GM19351 (cell line): ENCODE measurements around the gene KPNA6.

Source experiments
- ATAC-seq: cut with Tn5 transposase; IDR thresholded peaks from one replicate; pipeline ENCODE4 v1.9.1; 2021; ENCODE audit warnings: mild to moderate bottlenecking, moderate library complexity; ENCODE audit not compliant: unreplicated experiment

KPNA6 gene

DNA sequence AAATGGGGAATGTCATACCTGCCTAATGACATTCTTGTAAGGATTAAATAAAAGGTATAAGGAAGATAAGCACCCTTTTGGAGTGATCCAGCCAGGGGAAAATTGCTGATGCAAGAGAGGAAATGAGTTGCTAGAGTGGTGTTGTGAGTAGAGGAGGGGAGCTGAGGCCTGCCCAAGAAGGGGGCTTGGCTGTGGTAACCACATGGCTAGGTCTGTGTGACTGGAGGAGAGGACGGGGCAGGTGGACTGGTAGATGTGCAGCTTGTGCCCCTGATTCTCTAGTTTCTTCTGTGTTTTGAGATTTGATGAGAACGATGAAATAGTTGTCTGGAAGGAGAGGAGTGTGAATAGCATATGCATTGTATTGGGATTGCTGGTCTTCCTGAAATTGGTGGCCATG is 78.2 kb downstream of the KPNA6 start:
- no peak for ATAC-seq

DNA sequence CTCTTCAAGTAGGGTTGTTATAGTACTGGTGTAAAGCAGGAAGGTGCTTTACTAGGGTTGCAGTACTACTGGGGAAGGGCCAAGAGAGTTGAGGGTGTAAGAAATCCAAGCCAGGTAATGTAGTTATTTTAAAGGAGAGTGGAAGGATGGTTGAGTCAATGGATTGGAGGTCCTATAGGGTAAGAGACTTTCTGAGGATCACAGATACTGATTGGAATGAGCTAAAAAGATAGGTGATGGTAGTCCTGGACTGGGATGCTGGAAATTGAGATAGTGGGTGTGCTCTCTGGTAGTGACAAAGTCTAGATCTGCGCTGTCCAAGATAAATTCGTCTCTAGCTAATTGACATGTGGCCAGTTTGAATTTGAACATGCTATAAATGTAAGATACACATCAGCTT is 78.6 kb downstream of the KPNA6 start:
- ATAC-seq = no peak

- no peak for ATAC-seq
Observed at GRCh38 chr1:32187850-32188249, 80.0 kb downstream of the KPNA6 start.

DNA sequence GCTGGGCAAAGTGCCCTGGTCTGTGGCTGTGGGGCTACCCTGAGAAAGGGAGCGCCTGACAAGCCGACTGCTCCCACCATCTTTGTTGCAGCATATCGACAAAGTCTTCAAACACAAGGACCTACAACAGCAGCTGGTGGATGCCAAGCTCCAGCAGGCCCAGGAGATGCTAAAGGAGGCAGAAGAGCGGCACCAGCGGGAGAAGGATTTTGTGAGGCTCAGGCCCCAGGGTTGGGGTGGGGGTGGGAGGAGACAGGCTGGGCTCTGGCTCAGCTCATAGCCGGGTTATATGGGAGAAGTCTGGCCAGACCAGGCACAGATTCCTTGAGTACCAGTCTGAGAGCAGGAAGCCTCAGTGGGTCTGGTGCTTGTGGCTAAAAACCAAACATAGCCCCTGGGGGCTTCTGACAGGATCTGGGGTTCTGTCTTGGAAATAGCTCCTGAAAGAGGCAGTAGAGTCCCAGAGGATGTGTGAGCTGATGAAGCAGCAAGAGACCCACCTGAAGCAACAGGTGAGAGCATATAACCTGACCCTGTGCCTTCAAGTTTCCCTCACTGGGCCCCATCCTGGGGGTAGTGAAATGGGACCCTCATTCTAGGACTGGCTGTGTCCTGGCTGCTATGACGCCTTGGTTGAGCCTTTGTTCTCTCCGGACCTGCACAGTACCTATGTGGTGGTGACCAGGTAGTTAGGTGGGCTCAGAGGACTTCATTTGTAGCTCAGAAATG is 84.5 kb downstream of the KPNA6 start:
- ATAC-seq = no peak

DNA sequence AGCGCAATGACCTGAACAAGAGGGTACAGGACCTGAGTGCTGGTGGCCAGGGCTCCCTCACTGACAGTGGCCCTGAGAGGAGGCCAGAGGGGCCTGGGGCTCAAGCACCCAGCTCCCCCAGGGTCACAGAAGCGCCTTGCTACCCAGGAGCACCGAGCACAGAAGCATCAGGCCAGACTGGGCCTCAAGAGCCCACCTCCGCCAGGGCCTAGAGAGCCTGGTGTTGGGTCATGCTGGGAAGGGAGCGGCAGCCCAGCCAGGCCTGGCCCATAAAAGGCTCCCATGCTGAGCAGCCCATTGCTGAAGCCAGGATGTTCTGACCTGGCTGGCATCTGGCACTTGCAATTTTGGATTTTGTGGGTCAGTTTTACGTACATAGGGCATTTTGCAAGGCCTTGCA is 87.1 kb downstream of the KPNA6 start:
- ATAC-seq = no peak

GRCh38 chr1:32195531-32195930 is 87.7 kb downstream of the KPNA6 start:
- no peak for ATAC-seq

DNA sequence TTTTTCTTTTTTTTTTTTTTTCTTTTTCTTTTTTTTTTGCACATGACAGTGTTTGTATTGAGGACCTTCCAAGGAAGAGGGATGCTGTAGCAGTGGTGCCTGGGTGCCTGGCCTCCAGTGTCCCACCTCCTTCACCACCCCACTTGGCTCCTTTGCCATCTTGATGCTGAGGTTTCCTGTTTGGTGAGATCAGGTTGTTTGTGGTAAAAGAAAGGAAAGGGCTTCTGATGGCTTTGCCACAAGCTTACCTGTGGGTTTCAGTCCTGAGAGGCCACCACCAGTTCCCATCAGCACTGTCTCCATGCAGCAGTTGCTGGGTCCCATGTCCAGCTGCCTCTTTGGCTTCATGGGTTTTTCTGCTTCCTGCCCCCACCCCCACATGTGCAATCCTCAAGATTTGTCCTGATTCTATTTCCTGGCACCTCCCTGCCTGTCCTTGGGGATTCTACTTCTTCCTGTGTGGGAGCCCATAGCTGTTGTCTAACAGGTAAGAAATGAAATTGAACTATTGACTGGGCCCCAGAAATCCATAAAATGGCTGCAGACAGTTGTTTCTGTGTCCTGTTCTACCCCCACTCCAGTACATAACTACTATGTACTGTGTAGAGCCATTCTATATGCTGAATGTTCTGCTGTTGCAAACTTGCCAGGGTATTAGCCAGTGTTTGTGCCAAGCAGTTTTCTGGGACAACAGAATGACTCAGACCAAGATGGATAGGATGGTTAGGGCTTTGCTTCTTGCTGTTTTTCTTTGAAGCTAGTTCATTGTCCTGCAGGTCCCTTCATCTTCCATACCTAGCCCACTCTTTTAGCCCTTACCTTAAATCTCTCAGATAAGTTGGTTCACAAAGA is 88.3 kb downstream of the KPNA6 start:
- no peak for ATAC-seq

GRCh38 chr1:32197074-32197473 is 89.2 kb downstream of the KPNA6 start:
- no peak for ATAC-seq

GRCh38 chr1:32197837-32198236 is 90.0 kb downstream of the KPNA6 start:
- ATAC-seq = no peak

- ATAC-seq = no peak
Observed at GRCh38 chr1:32198237-32199042, 90.6 kb downstream of the KPNA6 start.

- ATAC-seq = no peak
Observed at GRCh38 chr1:32199043-32199716, 91.3 kb downstream of the KPNA6 start.

DNA sequence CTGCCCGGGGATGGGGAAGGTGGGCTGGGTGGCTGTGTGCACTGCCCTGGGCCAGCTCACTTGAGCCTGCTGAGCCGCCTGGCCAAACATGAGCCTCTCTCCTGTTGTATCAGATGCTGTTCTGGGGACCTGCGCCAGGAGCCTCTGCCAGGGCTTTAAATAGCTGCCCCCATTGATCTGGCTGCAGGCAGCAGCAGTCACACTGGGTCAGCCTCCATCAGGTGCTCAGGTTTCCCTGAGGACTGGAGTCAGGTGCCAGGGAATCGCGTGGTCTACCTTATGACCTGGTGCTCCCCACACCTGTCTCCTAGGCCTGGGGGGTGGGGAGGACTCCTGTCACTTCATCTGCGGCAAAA is 91.8 kb downstream of the KPNA6 start:
- ATAC-seq = no peak

GRCh38 chr1:32200226-32201010 is 92.6 kb downstream of the KPNA6 start, which contains the start of gene CCDC28B:
Gene CCDC28B, plus strand, starts transcription at chr1:32200595. Its CDS starts 1,341 bp downstream, at chr1:32201936.
- ATAC-seq = no peak

DNA sequence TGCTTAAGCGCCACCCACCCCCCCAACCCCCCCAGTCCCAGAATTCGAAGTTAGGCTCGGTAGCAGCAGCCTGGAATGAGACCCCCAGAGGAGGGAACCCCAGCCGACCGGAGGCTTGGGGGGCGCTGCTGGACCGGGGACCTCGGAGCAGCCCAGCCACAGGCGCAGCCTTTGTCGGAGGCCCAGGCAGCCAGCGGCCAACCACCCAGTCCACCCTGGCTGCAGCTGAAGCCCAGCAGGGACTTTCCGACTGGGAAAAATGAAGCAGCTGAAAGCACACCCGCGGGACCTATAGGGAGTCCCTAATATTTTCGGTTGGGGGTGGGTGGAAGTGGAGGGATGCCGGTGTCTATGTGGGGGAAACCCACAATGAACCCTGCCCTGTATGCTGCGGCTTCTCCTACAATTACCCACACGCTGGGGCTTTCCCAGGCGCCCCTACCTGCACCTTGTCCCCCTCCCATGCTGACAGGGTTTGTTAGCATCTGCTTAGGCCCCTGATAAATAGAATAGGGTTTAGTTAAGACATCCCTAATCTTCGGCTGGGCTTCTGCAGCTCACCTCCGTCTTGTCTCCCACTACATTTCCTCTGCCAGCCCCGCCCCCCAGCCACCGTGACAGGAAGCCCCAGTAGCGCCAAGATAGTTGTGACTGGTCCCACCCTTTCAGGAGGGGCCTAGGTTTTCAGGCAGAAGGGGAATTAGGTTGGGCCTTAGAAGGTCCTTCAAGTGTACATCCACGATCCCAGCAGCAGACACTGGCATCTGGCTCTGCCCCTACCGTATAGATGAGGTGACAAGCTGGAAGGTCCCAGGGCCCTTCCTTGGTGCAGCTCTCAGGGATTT is 93.4 kb downstream of the KPNA6 start:
- peak; percentile 34 for ATAC-seq

- no peak for ATAC-seq
Observed at GRCh38 chr1:32204943-32205361, 97.1 kb downstream of the KPNA6 start.

DNA sequence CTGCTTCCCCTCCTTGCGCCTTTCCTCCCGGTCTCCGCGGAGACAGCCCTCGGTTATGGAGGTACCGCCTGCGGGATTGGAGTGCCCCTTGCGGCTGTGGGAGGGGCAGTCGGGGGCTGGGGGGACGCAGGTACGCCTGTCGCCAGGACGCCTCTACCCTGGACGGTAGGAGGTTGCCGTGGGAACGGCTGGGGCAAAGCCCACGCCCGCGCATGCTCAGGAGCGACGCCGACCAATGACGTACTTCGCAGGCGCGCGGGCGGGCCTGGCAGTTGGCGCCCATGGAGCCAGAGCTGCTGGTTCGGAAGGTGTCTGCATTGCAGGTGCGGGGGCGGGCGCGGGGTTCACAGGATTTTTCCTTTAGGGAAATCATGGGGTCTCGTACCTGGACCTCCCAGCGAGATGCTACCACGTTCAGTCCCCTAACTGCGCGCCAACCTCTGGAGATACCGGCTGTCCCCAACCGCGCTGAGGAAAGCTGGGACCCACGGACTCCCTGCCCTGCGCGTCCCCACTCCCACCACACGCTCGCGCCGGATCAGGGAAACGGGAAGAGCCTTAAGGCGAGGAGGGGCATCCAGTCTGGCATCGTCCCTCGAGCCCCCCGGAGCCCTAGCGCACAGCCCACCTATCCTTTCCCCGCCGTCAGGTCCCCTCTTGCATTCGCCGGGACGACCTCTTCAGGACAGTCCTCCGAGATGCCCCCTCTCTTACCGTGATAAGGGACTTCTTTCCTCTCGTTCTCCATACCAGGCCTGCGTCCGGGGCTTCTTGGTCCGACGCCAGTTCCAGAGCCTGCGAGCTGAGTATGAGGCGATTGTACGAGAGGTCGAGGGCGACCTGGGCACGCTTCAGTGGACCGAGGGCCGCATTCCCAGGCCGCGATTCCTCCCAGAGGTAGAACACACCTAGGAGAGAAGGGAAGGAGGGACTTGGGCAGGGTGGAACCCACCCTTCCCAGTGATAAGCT is 97.8 kb downstream of the KPNA6 start, which contains the start of gene IQCC:
Gene IQCC, plus strand, starts transcription at position 271 of the 970 bp plus-strand sequence. Its CDS starts 11 bp downstream, at position 282.
- ATAC-seq = peak; percentile 55

GRCh38 chr1:32208469-32208868 is 100.6 kb downstream of the KPNA6 start:
- ATAC-seq = no peak

GRCh38 chr1:32208891-32209328 is 101.1 kb downstream of the KPNA6 start, which contains the start of gene DCDC2B:
Gene DCDC2B, plus strand, starts transcription at chr1:32209089. Its CDS starts 5 bp downstream, at chr1:32209094.
- no peak for ATAC-seq
